Midbrain (tissue), 1 donor: ENCODE results near the gene TRIM62.

Experiments used
- DNase-seq: peaks from one replicate; lab custom pipeline; 2025; lab: John Stamatoyannopoulos, UW

TRIM62 gene

DNA sequence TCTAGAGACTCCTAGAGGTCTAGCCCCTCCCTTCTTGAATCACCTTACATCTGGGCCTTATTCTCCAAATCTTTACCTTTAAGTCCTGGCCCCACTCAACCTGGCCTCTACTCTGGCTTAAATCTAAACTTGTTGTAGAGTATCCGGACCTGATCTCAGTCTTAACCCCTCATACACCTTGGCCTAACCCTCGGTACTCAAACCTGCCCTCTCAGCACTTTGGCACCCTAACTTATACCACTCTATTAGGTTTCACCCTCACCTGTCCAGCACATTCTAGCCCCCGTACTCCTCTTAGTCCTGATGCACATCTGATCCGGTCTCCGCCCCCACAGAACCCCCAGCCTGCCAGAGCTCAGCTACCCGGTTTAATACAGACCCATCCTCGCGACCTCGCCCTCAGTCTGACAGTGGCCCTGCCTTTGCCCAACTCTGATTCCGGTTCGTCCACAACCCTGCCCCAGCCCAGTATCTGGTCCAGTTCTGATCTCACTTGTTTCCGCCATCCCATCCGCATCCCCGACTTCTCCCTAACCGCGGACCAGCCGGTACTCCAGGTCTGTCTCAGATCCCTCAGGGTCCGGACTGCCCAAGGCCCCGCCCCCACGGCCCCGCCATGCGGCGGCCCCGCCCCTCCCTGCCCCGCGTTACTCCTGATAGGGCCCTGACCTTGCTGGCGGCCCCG lies 1.5 kb downstream of the TRIM62 start:
- no peak for DNase-seq

DNA sequence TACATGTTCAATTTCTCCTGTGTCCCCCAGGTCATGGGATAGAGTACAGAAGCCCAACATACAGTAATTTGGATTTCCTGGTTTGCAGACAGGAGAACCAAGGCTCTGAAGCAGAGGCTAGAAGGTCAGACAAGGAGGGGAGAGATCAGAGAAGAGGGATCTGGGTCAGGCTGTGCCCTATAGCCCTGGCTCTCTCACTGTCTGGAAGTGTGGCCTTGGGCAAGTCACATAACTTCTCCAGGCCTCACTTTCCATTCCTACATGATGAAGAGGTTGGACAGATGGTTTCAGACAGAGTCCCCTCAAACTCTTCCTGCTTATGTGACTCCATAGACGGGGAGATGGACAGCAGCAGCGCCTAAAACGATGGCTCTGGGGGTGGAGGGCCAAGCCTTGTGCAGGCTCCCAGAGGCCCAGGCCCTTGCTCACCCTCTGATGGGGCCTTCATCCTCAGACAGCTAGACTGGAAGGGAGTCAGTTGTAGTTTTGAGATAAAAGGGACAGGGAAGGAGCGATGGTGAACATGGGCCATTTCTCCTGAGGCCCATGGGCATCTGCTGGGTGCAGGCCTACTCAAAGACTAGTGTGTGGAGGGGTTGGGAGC lies 2.9 kb downstream of the TRIM62 start:
- DNase-seq, result no peak

DNA sequence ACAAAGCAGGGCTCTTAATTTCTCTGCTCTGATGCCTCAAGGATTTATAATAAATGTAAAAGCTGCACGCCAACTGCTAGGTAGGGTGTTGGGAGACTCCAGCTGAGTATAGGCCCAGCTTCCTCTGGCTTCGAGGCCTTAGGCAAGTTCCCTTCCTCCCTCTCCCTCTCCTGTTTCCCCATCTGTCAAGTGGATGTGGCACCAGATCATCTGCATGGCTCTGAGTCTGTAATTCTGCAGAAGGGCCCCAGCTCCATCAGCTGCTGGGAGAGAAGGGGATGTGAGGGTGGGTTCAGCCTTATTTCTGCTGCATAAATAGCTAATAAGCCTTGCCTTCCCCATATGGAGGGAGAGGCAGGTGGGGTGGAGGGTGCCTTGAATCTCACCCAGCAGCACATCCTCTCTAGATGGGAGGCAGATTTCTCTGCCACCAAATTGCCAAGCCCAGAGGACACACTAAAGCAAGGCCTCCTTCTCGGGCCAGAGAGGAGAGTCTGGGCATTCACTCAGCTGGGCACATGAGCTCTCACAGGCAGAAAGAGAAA lies 3.8 kb downstream of the TRIM62 start:
- no peak for DNase-seq

DNA sequence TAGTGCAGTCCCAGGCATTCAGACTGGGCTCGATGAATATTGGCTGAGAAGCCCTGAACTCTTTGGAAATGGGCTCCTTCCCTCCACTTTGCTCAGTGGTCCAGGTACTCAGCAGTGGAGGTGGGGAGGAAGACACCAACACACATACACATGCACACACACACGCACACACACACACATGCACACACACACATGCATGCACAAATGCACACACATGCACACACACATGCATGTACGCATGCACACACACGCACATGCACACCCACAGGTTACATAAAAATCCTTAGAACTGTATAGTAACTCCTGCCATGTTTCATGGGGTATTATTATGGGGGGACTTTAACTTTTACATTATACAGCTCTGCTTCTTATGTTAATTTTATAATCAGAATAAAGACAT lies 5.0 kb downstream of the TRIM62 start:
- DNase-seq, result no peak

DNA sequence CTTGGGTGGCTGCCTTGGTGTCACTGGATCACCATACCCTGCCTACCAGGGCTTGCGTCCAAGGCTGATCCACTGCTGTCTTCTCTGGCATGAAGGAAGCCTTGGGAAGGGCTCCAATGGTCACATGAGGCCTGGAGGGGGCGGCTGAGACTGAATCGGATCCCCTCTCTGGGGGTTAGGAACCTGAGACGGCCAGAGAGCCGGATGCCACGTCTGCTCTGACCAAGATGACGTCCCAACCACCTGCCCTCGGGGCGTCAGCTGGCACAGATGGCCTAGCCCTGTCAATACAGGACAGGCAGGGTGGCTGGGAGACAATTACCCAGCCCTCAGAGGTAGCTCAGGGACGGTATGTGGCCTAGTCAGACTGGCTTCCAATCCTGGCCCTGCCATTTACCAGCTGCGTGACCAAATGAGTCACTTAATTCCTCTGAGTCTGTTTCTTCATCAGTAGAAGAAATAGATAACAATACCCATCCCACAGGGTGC lies 5.4 kb downstream of the TRIM62 start:
- DNase-seq, result no peak

DNA sequence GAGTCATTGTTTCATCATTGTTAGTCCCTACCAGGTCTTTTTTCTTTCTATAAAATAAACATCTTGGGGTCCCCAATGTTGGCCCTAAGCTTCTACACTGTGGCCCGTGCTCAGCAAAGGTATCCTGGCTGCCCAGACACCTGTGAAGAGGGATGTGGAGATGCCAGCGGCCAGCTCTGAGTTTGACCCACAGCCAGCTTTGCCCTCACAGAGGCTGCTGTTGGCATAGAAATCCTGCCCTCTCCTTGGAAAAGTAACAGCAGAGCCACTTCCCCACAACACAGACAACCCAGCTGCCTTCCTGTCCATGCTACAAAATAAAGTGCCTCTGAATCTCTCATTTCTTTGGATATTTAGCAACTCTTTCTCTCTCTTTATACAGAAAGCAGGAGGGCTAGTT lies 6.0 kb downstream of the TRIM62 start:
- DNase-seq, result no peak

DNA sequence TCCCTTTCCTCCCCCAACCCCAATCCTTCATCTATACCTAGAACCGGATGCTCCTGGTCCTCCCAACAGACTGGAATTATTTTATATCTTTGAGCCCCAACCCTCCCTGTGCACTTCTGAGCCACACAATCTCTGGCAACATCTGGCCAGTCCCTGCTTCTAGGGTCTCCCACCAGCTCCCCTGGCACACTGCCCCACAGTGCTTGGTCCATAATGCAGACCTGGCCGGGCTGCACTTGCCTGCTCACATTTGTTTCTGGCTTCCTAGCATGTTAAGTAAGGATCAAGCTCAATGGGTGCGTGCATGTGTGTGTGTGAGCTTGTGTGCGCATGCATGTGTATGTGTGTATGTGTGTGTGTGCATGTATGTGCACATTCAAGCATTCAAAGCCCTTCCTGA lies 8.8 kb downstream of the TRIM62 start:
- DNase-seq, result no peak

DNA sequence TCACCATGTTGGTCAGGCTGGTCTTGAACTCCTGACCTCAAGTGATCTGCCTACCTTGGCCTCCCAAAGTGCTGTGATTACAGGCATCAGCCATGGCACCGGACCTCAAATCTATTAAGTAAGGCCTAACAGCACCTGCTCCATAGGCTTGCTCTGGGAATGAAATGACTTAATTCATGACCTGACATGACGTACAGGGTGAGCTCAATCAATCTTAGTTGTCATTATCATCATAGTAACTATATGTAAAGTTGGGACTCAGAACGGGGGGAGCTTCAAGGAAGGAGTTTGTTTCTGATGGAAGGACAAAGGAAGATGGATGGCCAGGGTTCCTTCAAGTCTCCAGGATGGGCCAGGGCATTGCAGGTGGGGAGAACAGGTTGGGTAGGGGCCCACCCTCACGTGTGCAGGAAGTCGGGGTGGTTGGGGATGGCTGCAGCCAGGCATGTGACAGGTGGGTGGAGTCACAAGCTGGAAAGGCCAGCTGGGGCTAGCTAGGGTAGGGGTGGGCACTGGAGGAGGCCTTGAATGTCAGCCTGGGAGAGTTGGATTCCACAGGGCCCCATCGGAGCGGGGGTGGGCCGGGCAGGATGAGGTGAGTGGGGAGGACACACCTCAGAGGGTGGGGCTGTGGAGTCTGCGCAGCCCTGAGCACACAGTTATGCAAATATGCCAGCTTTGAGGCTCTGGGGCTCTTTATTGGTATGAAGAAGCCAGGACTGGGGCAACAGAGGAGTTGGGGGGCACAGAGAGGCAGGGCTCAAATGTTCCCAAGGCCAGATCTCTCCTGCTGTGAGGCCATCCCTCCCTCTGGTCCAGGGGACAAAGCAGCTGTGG lies 9.6 kb downstream of the TRIM62 start:
- DNase-seq, result no peak

DNA sequence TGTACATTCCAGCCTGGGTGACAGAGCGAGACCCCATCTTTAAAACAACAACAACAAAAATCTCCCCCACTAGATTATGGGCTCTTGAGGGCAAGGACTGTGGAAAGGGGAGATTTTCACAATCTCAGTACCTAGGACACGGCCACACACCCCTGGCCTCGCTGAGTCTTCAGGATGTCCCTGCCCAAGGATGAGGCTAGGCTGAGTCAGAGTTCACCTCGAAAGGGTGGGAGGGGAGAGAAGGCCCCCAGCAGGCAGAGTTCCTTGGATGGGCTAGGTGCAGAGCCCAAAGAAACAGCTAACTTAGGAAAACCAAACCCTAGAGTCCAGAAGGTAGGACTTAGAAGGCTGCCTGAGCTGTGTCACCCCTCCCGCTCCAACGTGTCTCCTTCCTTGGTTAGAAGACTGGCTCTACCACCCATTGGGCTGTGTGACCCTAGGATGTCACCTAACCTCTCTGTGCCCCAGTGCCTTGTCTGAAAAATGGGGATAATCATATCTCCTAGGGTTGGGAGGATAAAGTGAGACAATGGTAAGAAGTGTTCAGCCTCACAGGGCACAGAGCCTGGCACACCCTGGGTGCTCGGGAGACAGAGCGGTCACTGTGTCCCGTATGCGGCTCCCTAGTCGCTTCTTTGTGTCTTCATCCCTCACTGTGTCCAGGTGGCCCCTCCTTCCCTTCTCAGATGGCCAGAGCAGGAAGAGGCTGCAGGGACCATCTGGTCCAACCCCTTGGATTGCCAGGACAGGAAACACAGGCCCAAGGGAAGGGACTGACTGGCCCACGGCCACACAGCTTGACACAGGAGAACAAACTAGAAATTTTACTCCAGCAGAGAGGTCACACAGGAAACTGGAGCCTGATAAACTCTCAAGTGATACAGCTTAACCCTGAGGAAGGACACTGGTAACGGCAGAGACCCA lies 11.2 kb downstream of the TRIM62 start:
- peak; percentile 39 for DNase-seq

DNA sequence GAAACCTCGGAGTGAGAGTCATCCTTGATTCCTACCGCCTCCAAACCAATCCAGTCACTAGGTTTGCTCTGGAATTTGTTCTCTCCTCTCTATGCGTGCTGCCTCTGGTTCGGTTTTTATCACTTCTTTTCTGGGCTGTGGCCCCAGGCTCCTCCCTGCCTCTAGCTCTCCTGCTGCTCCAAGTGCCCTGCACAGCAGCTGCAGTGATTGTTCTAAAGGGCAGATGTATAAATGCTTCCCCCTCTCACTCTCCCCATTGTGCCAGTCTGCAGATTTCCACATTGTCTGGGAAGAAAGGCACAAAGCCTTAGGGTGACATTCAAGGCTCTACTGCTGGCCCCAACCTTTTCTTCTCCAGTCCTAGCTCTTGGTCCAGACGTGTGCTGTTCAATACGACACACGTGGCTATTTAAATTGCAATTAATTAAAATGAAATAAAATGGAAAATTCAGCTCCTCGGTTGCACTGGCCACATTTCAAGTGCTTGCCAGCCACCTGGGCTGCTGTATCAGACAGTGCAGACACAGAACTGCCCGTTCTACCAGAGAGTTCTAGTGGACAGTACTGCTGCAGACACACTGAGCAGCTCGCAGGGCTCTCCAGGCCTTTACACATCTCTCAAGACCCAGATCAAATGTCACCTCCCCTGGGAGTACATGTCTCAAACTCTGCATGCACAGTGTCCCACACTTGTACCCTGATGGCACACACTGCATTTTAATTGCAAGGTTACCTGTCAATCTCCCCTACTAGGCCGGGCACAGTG lies 12.4 kb downstream of the TRIM62 start:
- peak; percentile 29 for DNase-seq

DNA sequence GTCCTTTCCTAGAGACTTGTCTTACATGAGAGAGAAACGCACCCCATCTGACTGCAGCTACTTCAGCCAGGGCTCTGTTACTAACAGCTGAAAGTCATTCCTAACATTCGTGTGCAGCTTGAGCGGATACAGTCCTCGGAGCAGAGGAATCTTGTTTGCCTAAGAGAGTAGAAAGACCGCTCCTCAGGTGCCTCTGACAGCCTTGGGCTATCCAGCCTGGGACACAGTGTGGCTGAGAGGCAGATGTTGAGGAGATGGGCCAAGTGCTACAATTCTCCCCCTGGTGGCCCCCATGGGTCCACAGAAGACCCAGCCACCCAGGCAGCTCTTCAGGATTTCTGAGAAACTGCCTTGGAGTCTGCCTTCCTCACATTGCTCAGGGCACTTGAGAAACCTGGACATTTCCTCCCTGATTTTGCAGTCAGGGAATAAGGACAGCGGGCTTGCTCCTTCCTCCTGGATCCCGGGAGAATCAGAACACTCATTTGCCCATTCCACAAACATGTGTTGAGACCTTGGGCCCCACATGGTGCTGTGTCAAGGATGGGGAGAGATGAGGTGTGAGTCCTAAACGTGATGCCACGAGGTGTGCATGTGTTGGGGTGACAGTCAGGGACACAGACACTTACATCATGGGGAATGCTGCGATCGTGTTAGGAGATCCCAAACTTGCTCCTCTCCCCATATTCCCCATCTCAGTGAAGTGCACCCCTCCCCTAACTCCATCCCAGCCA lies 13.1 kb downstream of the TRIM62 start:
- no peak for DNase-seq

DNA sequence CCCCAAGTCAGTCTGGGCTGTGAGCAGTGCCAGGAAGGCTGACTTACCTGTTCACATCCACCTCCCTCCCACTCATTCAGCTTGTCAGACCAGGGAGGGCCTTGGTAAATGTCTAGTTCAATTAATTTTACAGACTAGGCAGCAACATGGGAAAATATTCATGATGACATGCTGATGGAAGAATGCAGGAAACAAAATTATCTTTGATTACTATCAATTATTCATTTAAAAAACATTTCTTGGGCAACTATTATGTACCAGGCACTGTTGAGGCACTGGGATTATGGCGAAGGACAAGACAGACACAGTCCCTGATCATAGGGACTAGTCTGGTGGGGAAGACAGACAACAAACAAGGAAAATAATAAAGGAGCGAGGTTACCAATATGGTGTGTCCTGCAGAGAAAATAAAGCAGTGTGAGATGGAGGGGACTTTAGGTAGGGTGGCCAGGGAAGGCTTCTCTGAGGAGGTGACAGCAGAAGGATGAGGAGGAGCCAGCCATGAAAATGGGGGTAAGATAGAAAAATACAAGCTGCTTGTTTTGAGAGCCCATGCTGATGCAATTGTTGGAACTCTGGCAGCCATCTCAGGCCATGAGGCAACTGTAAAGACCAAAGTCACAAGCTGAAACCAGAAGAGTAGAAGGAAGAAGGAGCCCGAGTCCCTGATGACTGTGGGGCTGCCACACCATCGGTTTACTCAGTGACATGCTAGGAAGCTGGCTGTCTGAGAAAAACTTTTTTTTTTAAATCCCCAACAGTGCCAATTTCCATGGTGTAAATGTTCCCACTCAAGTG lies 14.0 kb downstream of the TRIM62 start:
- DNase-seq, result no peak

DNA sequence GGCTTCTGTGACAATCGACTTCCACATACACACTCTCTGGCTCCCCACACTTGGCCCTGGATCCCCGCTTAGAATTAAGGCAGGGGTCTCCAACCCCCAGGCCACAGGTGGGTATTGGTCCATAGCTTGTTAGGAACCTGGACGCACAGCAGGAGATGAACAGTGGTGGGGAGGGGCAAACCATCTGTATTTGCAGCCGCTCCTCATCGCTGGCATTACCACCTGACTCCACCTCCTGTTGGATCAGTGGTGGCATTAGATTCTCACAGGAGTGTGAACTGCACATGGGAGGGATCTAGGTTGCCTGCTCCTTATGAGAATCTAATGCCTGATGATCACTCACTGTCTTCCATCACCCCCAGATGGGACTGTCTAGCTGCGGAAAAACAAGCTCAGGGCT lies 16.0 kb downstream of the TRIM62 start:
- DNase-seq, result no peak

DNA sequence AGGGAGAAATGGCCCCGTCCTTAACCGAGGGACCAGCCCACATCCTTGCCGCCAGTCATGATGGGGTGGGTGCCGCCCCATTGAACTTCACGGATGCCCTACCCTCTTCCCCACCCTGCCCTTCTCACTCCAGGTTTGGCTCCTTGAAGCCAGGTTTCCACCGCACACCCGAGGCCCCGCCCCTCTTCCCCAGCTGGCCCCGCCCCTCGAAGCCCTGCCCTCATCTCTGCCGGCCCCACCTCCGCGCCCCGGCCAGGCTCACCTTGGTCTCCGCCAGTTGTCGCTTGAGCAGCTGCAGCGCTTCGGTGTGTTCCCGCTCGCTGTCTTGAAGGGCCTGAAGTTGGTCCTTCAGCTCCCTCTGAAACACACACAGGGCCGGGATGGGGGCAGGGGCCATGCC lies 16.6 kb downstream of the TRIM62 start:
- DNase-seq, result no peak

DNA sequence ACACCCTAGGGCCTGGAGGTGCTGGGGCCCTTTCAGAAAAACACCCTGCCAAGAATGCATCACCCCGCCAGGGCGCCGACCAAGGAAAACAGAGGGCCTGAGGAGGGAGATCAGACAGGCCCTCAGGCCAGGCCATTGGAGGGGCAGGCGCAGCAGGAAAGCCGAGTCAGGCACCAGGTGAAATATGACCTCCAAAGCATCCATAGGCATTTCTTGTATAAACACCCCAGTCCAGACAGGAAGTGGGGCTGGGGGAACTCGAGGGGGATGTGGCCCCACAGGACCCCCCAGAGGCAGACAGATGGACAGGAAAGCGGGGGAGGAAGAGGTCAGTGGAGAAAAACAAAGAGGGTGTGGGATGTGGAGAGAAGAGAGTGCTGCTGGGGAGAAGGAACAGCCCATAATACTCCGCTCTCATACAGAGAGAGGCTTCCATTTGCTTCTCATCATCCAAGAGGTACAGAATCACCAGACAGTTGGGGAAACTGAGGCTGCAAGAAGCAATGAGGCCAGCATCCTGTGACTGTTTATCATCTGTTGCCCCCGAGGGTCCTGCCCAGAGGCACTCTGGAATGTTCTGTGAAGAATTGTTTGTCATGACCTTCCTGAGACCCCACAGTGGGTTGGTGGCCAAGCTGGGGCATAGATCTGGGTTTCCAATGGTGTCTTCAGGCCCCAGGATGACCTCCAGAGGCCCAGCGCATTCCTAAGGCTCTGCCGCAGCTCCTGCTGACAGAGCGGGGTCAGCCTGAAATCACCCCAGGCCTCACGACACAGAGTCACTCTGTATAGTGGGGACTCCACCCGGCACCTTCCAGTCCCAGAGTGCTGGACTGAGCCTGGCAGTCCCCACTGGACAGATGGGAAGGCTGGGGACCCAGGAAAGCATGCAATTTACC lies 18.0 kb downstream of the TRIM62 start:
- no peak for DNase-seq

DNA sequence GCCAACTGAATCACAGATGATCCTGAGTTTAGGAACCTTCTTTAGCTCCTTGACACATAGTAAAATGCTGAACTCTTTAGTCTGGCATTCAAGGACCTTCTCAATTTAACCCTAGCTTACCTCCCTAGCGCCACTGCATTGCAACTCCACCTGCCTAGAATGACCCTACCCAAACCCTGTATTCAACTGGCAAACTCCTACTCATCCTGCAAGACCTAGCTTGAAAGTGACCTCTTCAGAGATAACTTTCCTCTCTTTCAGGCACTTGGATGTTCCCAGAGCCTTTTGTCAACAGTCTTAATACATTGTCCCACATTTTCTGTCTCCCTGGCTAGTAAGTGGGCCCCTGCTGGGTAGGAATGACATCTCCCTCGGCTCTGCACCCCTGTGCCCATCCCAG lies 19.7 kb downstream of the TRIM62 start:
- DNase-seq, result no peak

DNA sequence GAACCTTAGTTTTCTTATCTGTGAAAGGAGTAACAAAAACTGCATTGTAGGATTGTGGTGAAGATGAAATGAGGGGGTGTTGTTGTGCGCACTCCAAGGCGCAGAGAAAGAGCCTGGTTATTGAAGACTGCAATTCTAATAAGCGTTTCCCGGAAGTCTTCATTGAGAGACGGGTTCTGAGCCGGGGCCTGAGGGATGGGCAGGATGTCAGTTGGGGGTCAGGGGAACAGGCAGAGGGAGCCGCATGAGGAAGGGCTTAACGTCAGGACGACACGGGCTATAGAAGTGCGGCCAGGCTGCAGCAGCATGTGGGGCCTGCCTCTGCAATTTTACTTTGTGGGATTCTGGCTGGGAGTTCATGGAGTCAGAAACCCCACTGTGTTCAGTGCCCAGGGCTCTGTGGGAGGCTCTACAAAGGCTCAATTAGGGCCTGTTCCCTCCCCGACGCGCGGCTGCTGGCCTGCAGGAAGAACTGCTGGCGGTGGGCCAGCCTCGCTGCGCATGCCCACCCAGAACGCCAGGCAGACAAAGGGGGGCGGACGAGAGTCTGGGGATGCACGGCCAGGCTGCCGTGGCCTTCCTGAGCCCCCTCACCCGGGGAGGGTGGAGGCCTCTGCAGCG lies 20.7 kb downstream of the TRIM62 start:
- DNase-seq, result peak; percentile 92

DNA sequence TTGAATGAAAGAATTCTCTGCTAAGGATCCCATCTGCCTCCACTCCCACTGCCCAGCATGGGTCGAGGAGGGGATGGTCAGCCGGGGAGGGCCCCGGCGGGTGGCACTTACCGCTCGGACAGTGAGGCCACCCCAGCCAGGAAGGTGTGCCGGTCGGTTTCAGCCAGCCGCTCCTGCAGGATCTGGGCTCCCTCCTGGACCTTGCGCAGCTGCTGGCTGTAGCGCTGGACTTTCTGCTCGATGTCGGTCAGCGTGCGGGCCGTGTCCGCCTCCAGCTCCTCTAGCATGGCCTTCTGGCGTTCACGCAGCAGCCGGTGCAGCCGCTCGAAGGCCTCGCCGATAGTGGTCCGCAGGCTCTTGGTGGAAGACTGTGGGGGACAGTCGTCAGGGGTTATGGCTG lies 22.3 kb downstream of the TRIM62 start:
- no peak for DNase-seq
